LoVo (cell line): ENCODE measurements around the gene PDILT.

Source experiments
- DNase-seq: peaks from one replicate; pipeline ENCODE4 v3.0.0-alpha.2; 2016; ENCODE audit warnings: low spot score

PDILT gene

DNA sequence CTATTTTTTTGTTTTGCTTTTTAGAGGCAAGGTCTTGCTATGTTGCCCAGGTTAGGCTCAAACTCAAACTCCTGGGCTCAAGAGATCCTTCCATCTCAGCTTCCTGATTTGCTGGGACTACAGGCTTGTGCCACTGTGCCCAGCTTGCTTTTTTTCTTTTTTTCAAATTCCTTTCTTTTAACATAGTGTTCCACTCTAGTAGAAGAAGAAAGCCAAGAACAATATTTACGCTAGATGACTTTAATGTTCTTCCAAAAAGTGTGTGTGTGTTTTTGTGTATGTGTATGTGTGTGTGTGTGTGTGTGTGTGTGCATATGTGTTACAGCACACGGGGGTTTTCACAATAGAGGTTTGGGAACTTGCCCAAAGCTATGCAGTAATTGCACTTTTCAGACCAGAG is 41.3 kb downstream of the PDILT start:
- no peak for DNase-seq

GRCh38 chr16:20359997-20360396 is 44.5 kb downstream of the PDILT start:
- DNase-seq, result no peak

DNA sequence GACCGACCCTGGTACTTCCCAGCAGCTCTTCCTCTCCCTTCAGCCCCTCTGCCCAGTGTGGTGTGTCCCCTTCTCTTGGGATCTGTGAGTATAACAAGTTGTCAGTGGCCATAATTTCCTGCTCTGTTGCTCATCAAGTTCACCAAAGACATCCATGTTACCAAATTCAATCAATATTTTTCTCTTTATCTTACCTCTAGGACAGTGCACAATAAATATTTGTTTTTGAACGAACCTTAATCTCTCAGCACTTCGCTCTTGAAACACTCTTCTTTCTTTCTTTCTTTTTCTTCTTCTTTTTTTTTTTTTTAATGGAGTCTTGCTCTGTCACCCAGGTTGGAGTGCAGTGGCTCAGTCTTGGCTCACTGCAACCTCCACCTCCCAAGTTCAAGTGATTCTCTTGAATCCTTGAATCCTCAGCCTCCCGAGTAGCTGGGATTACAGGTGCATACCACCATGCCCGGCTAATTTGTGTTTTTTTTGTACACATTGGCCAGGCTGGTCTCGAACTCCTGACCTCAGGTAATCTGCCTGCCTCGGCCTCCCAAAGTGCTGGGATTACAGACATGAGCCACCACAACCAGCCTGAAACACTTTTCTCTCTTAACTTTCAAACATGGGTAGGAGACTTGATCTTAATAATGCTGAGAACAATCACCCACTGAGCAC is 49.3 kb downstream of the PDILT start:
- DNase-seq, result no peak

- DNase-seq, result no peak
Observed at GRCh38 chr16:20353379-20353778, 51.2 kb downstream of the PDILT start.

GRCh38 chr16:20352615-20353014 is 51.9 kb downstream of the PDILT start, which contains the start of gene UMOD:
TSS of gene UMOD (minus strand) at chr16:20352715. CDS start at chr16:20350737, 1,978 bp downstream.
- DNase-seq, result no peak

DNA sequence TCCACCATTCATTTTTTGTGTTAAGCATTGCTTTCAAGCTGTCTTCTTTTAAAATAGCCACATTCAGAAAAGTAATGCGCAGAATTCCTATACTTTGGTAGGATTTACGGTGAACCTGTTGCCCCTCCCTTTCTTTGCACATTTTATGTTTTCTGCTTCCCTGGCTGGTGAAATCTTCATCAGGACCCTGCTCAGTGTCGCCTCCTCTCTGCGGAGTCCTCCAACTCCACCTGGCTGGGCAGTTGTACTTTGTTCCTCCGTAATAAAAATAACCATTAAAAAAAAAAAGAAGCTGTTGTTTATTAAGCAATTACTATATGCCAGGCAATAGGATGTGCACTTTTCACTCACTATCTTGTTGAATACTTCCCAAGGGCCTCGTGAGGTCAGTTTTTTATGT is 54.9 kb downstream of the PDILT start:
- no peak for DNase-seq

- DNase-seq, result no peak
Observed at GRCh38 chr16:20348365-20349185, 56.0 kb downstream of the PDILT start.

DNA sequence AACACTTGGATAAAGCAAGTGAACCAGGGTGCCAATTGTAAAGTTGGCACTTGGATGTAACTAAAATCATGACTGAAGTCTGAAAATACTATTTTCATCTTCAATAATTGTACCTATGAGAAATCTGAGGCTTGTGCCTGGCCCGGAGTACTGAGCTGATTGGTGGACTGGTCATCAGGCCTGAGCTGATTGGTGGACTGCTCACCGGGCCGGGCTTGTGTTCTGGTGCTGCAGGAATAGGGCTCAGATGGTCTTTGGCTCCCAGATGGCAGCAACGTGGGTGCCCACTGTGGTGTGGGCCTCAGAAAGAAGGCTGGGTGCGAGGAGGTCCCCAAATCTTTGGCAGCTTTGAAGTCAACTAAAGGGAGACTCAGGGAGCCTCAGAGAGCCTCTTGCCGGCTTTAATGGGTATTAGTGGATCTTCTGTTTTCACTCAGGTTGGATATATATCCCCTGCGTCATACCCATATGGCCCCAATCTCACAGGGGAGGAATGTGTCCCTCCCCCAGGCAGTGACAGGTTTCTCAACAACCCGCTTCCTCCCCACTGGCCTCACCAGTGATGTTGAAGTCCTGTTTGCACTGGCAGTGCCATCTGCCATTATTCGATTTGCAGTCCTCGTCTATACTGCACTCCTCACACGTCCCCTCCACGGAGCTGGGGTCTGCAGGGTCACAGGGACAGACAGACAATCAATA is 56.7 kb downstream of the PDILT start:
- DNase-seq, result no peak

DNA sequence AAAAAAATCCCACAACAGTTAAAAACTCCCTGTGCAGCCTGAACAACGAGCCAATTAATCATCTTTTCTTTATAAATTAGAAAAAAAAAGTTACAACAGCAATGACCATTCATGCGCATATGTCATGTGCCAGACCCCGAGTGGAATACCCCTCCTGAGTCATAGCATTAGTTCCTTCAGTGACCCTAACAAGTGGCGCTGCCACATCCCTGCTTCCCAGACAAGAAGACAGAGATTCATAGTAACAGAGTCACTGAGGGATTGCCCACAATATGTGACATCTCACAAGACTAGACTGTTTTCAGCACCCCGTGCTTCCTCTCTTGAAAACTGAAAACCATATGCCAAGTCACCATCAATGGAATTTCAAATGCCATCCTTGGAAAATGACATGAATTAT is 59.9 kb downstream of the PDILT start:
- no peak for DNase-seq

GRCh38 chr16:20339744-20340143 is 64.8 kb downstream of the PDILT start:
- no peak for DNase-seq

- DNase-seq, result no peak
Observed at GRCh38 chr16:20336955-20337354, 67.6 kb downstream of the PDILT start.

GRCh38 chr16:20334396-20334795 is 70.1 kb downstream of the PDILT start:
- no peak for DNase-seq

DNA sequence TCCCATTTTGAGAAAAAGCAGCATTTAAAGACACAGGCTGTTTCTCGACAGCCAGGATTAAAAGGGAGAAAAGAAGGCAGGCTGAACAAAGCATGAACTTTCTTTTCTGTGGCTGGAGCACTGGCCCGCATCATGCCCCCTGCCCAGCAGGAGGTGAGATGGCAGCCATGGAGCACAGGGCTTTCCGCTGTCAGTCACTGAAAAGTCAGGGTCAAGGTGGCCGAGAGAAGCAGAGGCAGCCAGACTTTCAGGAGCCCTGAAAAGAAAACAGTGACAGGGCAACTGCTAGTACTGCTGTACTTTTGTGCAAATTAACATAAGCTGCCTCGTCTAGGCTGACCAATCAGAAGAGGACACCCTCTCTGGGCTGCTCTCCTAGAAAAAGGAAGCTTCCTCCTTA is 71.4 kb downstream of the PDILT start:
- no peak for DNase-seq

- DNase-seq, result no peak
Observed at GRCh38 chr16:20332411-20332810, 72.1 kb downstream of the PDILT start.

GRCh38 chr16:20331635-20332034 is 72.9 kb downstream of the PDILT start:
- no peak for DNase-seq

GRCh38 chr16:20329392-20330138 is 75.0 kb downstream of the PDILT start:
- DNase-seq, result no peak

DNA sequence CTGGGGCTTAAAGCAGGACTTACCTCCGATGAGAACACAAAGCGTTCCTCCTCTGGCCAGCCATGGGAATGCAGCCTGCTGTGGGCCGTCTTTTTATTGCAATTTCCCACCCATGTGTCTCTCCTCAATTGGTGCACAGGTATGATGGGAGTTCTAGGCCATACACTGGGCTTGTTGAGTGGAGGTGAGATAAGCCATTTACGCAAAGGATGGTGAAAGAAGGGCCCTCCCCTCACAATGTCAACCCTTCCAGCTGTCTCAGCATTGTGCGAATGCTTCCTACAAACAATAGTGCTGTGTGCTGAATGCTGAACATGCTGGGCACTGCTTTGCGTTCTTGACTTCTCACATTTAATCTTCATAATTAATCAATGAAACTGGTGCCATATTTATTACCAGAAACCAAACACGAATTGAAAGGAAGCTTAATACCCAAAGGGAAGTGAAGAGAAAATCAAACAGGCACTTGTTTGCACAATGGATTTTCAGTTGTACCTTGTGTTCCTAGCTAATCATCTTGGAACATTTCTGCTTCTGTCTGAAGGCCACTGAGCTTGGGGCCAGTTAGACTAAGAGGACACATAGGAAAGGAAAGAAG is 77.0 kb downstream of the PDILT start, which contains the start of gene GP2:
GP2 (minus strand) TSS at position 70 of the 598 bp plus-strand sequence. CDS start 1,082 bp downstream, outside the sequence.
- no peak for DNase-seq

GRCh38 chr16:20326321-20326720 is 78.2 kb downstream of the PDILT start:
- DNase-seq, result no peak

GRCh38 chr16:20325005-20325404 is 79.5 kb downstream of the PDILT start:
- no peak for DNase-seq

GRCh38 chr16:20323591-20324117 is 80.9 kb downstream of the PDILT start:
- DNase-seq, result no peak

DNA sequence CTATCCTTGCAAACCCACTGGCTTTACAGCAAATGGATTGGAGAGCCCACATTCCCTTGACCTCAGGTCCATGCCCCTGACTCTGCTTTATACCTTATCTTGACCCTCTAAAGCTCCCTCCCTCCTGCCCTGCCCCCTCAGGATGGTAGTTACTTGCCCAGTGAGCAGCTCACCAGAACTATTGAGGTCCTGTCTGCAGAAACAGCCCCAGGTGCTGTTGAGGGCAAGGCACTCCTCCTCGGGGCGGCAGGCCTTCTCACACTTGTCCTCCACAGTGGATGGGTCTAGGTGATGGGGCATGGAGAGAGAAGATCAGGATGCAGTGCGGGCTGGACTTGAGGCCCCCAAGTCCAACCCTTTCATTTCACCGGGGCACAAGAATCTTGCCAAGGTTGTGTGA is 81.8 kb downstream of the PDILT start:
- DNase-seq, result no peak
